Prostate gland (tissue), 2 donors: ENCODE measurements around the gene DLL1.

Source experiments
- POLR2A ChIP-seq: fragments of 450-650 bp; IDR thresholded peaks from one replicate; pipeline ENCODE4 v1.6.1; 2016; ENCODE audit warnings: antibody characterized with exemption, mild to moderate bottlenecking
- POLR2AphosphoS5 ChIP-seq: sonication (generic); formaldehyde crosslinking; IDR thresholded peaks from one replicate; pipeline ENCODE4 v1.6.1; 2017; ENCODE audit warnings: antibody characterized with exemption
- TF ChIP-seq, protein P1 (sequence below), 4 experiments: fragments of 200-600 bp in 2 of 4; fragments of 450-650 bp in 2 of 4; sonication (generic) in 2 of 4; IDR thresholded peaks; 1 replicate in 3 of 4; 2 replicates in 1 of 4; pipeline ENCODE4 v1.5.1; 2016 to 2019; ENCODE audit warnings: antibody characterized with exemption in 4 of 4, mild to moderate bottlenecking in 2 of 4, moderate library complexity in 2 of 4

DNA sequence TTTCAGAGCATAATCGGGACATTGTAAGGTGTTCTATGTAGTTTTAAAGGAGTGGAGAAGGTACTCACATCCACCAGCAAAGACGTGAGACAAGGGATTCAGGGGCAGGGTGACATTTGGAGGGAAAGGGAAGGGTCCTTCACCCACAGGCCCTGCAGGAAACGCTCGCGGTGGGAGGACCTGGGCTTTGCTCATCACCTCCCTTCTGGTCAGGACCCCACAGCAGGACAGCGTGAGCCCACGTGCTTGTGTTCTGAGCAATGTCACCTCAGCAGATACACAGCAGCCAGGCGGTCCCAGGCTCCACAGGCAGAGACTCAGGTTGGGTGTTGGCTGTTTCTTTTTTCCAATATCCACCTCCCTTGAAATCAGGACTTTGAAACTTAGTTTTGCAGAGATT, 27.5 kb downstream of the DLL1 start:
- TF ChIP-seq, protein P1, sequence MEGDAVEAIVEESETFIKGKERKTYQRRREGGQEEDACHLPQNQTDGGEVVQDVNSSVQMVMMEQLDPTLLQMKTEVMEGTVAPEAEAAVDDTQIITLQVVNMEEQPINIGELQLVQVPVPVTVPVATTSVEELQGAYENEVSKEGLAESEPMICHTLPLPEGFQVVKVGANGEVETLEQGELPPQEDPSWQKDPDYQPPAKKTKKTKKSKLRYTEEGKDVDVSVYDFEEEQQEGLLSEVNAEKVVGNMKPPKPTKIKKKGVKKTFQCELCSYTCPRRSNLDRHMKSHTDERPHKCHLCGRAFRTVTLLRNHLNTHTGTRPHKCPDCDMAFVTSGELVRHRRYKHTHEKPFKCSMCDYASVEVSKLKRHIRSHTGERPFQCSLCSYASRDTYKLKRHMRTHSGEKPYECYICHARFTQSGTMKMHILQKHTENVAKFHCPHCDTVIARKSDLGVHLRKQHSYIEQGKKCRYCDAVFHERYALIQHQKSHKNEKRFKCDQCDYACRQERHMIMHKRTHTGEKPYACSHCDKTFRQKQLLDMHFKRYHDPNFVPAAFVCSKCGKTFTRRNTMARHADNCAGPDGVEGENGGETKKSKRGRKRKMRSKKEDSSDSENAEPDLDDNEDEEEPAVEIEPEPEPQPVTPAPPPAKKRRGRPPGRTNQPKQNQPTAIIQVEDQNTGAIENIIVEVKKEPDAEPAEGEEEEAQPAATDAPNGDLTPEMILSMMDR (IDR thresholded peaks at IDR 0.05) = no peak
- TF ChIP-seq POLR2A (no peak), POLR2AphosphoS5 (no peak)
